H1 (cell line): ENCODE results near the gene LEMD2. TPM values are rescaled to one million over a fixed set of nuclear protein-coding genes. Genes with fewer than 3 reads are reported as not detected.

Experiments
- CBX5 ChIP-seq: fragments of 300-800, 300-1000 bp; sonication (generic); IDR thresholded peaks from 2 replicates; pipeline ENCODE4 v1.7.1; 2016; ENCODE audit warnings: antibody characterized with exemption, low read length, low read depth
- CHD7 ChIP-seq: fragments of 300-600 bp; sonication (generic); IDR thresholded peaks from 2 replicates; pipeline ENCODE4 v1.7.1; 2012; ENCODE audit warnings: low read length, moderate library complexity, mild to moderate bottlenecking, inconsistent platforms; ENCODE audit not compliant: insufficient replicate concordance
- CREB1 ChIP-seq: IDR thresholded peaks from 2 replicates; pipeline ENCODE4 v1.6.1; 2012; ENCODE audit warnings: inconsistent platforms
- SP1 ChIP-seq: IDR thresholded peaks from 2 replicates; pipeline ENCODE4 v1.6.1; 2011; ENCODE audit warnings: low read depth, low read length
- SUZ12 ChIP-seq: fragments of 200-600 bp; sonication (generic); IDR thresholded peaks from 2 replicates; pipeline ENCODE4 v1.6.1; 2012; ENCODE audit warnings: mild to moderate bottlenecking, inconsistent platforms, low read length, moderate library complexity, mixed read lengths
- TAF7 ChIP-seq: optimal IDR thresholded peaks from 2 replicates; pipeline ENCODE3; 2011; ENCODE audit warnings: low read depth, mild to moderate bottlenecking, inconsistent platforms, low read length, moderate library complexity, borderline replicate concordance
- ZNF274 ChIP-seq: IDR thresholded peaks from 2 replicates; pipeline ENCODE4 v1.7.0; 2012; ENCODE audit warnings: low read length, borderline replicate concordance; ENCODE audit errors: extremely low read depth
- polyA plus RNA-seq, 7 experiments: library from polyadenylated mRNA; depleted of rRNA in 3 of 7; stranded (reverse) in 5 of 7; unstranded in 2 of 7; fragments of >200 nt in 5 of 7; fragments of 200-250 nt in 2 of 7; gene quantifications; 1 replicate in 5 of 7; 2 replicates in 1 of 7; 4 replicates in 1 of 7; pipeline versions ENCODE4 v1.2.1 to v1.2.3, GENCODE V29; 2011 to 2013; ENCODE audit warnings: missing spikeins in 2 of 7, mixed read lengths in 2 of 7
- total RNA-seq: library from RNA; stranded (reverse); fragmentation: NEBNext Ultra II Directional; extraction: Animal tissue kit (Norgen Biotek cat#: 25700); gene quantifications from 2 replicates; pipeline ENCODE4 v1.2.1, GENCODE V29; 2021
- TF ChIP-seq, protein P1 (sequence below): IDR thresholded peaks from 2 replicates; pipeline ENCODE4 v1.6.1; 2012; ENCODE audit warnings: low read length, inconsistent platforms

LEMD2 gene
- total and polyA plus RNA-seq, 2 of the 8 experiments (the other 6 are each of a cell fraction or from before 2014, with no cell fraction given) = 32.7 to 57.3 TPM

GRCh38 chr6:33781131-33781975 is 7.6 kb downstream of the LEMD2 start (continued):
- TF ChIP-seq TAF7 = no peak
- no peak for TF ChIP-seq CBX5
- no peak for TF ChIP-seq CHD7
- no peak; the same call in 1 of the 2 replicates for TF ChIP-seq SUZ12
- peak; percentile 89 for TF ChIP-seq SP1
- TF ChIP-seq ZNF274 = no peak
- TF ChIP-seq, protein P1, sequence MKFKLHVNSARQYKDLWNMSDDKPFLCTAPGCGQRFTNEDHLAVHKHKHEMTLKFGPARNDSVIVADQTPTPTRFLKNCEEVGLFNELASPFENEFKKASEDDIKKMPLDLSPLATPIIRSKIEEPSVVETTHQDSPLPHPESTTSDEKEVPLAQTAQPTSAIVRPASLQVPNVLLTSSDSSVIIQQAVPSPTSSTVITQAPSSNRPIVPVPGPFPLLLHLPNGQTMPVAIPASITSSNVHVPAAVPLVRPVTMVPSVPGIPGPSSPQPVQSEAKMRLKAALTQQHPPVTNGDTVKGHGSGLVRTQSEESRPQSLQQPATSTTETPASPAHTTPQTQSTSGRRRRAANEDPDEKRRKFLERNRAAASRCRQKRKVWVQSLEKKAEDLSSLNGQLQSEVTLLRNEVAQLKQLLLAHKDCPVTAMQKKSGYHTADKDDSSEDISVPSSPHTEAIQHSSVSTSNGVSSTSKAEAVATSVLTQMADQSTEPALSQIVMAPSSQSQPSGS = no peak; the same call in 1 of the 2 replicates
- no peak for TF ChIP-seq CREB1
